Activated naive CD4-positive, alpha-beta T cell treated with anti-CD3 and anti-CD28 coated beads, Interleukin-2, amount 50 U/mL, for 24 hours (primary cell): ENCODE data around the gene CYP4F3.
"Not testable (repeated sequence)": the region's sequence is repeated elsewhere in the genome, so short reads cannot be mapped to it uniquely, and the experiment has no call there.

Source experiments
- H3K27ac Mint-ChIP-seq: one replicate; pipeline ENCODE4 v1.8.0; 2021; ENCODE audit warnings: mild to moderate bottlenecking, mixed read lengths
- H3K27me3 Mint-ChIP-seq: one replicate; pipeline ENCODE4 v1.8.0; 2021; ENCODE audit warnings: mixed read lengths
- H3K36me3 Mint-ChIP-seq: one replicate; pipeline ENCODE4 v1.8.0; 2021; ENCODE audit warnings: mixed read lengths
- H3K4me1 Mint-ChIP-seq: one replicate; pipeline ENCODE4 v1.8.0; 2021; ENCODE audit warnings: mixed read lengths
- H3K4me3 Mint-ChIP-seq: one replicate; pipeline ENCODE4 v1.8.0; 2021; ENCODE audit warnings: mild to moderate bottlenecking, mixed read lengths
- H3K9me3 Mint-ChIP-seq: one replicate; pipeline ENCODE4 v1.8.0; 2021; ENCODE audit warnings: mixed read lengths

The CYP4F3 gene

DNA sequence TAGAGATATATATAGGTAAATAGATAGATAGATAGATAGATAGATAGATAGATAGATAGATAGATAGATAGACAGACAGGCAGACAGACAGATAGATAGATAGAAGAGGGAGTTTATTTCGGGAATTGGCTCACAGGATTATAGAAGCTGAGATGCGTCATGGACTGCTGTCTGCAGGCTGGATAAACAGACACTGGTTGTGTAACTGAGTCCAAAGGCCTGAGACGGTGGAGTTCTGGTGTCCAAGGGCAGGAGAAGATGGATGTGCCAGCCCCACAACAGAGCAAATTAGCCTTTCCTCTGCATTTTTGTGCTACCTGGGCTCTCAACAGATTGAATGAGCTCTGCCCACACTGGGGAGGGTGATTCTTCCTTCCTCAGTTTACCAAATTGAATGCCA, 2.7 kb downstream of the CYP4F3 start:
- peaks cover 8% of the 10 kb centered on the region for H3K27me3 Mint-ChIP-seq
- H3K9me3 Mint-ChIP-seq: no peaks in the 10 kb centered on the region
- no peaks in the 10 kb centered on the region for H3K36me3 Mint-ChIP-seq
- no peaks in the 10 kb centered on the region for H3K4me1 Mint-ChIP-seq
- H3K4me3 Mint-ChIP-seq: no peak overlapping the region
- H3K27ac Mint-ChIP-seq: no peak overlapping the region

GRCh38 chr19:15644066-15644741, 3.5 kb downstream of the CYP4F3 start:
- Mint-ChIP-seq H3K36me3 (no peaks in the 10 kb centered on the region), H3K4me3 (no peak overlapping the region), H3K4me1 (no peaks in the 10 kb centered on the region), H3K27ac (no peak overlapping the region), H3K27me3 (peaks cover 8% of the 10 kb centered on the region), H3K9me3 (no peaks in the 10 kb centered on the region)

- Mint-ChIP-seq H3K27me3 (peaks cover 8% of the 10 kb centered on the region), H3K4me1 (no peaks in the 10 kb centered on the region), H3K36me3 (no peaks in the 10 kb centered on the region), H3K4me3 (no peak overlapping the region), H3K27ac (no peak overlapping the region), H3K9me3 (no peaks in the 10 kb centered on the region)
Observed at GRCh38 chr19:15644816-15645215, 4.1 kb downstream of the CYP4F3 start.

DNA sequence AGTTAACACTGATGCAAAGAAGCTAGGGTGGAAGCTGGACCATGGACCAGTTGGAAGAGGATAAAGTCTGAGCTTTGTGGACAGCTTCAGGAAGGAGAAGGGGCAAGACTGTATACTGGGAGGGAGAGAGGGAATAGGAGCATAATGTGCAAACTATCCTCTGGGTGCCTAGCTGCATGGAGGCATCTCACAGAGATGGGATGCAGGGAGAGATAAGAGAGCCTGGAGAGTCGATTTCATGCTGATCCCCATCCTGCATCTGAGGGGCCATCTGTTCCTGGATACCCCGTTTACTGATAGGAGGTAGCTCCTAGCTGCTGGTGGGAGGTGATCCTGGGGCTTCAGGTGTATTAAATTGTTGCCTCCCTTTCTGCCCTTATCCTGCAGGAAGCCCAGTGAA, 8.8 kb downstream of the CYP4F3 start:
- Mint-ChIP-seq H3K4me3 (no peak overlapping the region), H3K9me3 (no peaks in the 10 kb centered on the region), H3K27me3 (peaks cover 14% of the 10 kb centered on the region), H3K36me3 (no peaks in the 10 kb centered on the region), H3K27ac (no peak overlapping the region), H3K4me1 (no peaks in the 10 kb centered on the region)

DNA sequence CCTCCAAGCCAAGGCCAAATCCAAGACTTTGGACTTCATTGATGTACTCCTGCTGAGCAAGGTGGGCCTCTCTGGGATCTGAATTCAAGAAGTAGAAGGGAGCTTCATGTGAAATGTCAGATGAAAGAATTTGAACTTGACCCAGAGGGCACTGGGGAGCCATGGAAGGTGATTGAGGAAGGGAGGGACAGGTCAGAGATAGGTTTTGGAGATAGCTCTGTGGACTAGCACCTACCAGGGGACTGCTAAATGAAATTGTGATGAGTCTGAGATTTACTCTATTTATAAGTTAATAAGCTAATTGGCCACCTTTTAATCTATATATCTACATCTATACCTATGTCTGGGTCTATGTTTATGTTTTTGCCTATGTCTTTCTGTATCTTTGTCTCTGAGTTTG, 9.4 kb downstream of the CYP4F3 start:
- H3K9me3 Mint-ChIP-seq, H3K36me3 Mint-ChIP-seq, H3K4me3 Mint-ChIP-seq, H3K4me1 Mint-ChIP-seq: not testable (repeated sequence)
- peaks cover 15% of the 10 kb centered on the region for H3K27me3 Mint-ChIP-seq
- H3K27ac Mint-ChIP-seq: peak overlapping the region; percentile 10

- Mint-ChIP-seq H3K27me3 (peaks cover 10% of the 10 kb centered on the region), H3K27ac (no peak overlapping the region), H3K4me1 (no peaks in the 10 kb centered on the region)
Observed at GRCh38 chr19:15651791-15652190, 11.1 kb downstream of the CYP4F3 start.

GRCh38 chr19:15652559-15653278, 12.0 kb downstream of the CYP4F3 start:
- Mint-ChIP-seq H3K36me3 (no peaks in the 10 kb centered on the region), H3K9me3 (no peaks in the 10 kb centered on the region), H3K27ac (no peak overlapping the region), H3K4me3 (no peak overlapping the region), H3K4me1 (no peaks in the 10 kb centered on the region), H3K27me3 (peaks cover 13% of the 10 kb centered on the region)

More at GRCh38 chr19:15651791-15652190, 11.1 kb downstream of the CYP4F3 start:
- Mint-ChIP-seq H3K9me3 (no peaks in the 10 kb centered on the region), H3K4me3 (no peak overlapping the region), H3K36me3 (no peaks in the 10 kb centered on the region)

- no peaks in the 10 kb centered on the region for H3K36me3 Mint-ChIP-seq
- H3K27ac Mint-ChIP-seq: no peak overlapping the region
- no peak overlapping the region for H3K4me3 Mint-ChIP-seq
- no peaks in the 10 kb centered on the region for H3K4me1 Mint-ChIP-seq
- H3K27me3 Mint-ChIP-seq: peaks cover 18% of the 10 kb centered on the region
- no peaks in the 10 kb centered on the region for H3K9me3 Mint-ChIP-seq
Observed at GRCh38 chr19:15656467-15656866, 15.8 kb downstream of the CYP4F3 start.

DNA sequence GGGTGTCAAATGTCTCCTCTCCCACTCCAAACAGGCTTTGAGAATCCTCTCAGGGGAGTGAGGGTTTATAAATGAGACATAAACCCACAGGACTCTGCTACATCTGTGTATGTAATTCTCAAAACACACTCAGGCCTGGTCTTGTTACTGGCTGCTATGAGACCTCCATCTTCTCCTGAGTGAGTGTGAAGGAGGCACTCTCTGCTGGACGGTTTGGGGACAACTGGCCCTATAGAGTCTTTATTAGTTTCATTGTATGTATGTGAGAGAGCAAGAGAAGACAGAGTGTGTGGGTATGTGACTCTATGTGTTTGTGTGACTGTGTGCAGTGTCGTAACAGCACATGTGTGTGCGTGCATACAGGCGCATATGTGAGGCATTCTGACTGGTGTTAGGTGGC, 22.6 kb downstream of the CYP4F3 start:
- H3K27ac Mint-ChIP-seq: no peak overlapping the region
- peaks cover 17% of the 10 kb centered on the region for H3K27me3 Mint-ChIP-seq
- H3K36me3 Mint-ChIP-seq: no peaks in the 10 kb centered on the region
- no peak overlapping the region for H3K4me3 Mint-ChIP-seq
- H3K9me3 Mint-ChIP-seq: no peaks in the 10 kb centered on the region
- no peaks in the 10 kb centered on the region for H3K4me1 Mint-ChIP-seq

DNA sequence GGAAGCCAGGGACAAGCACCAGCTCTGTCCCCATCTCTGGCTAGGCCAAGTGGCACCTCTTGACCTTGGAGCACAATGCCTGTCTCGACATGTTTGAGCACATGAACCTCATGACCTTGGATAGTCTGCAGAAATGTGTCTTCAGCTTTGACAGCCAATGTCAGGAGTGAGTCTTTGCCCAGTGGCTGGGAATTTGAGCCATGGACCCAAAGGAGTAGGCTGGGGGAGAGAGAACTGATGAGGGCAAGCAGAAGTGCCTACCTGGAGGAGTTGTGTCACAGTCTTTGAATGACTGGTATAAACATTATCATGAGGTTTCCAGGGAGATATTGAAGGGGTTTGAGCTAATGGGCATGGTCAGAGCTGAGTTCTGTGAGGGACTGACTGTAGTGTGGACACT, 25.5 kb downstream of the CYP4F3 start:
- H3K9me3 Mint-ChIP-seq: no peaks in the 10 kb centered on the region
- no peak overlapping the region for H3K27ac Mint-ChIP-seq
- H3K4me3 Mint-ChIP-seq: no peak overlapping the region
- H3K4me1 Mint-ChIP-seq: no peaks in the 10 kb centered on the region
- no peaks in the 10 kb centered on the region for H3K36me3 Mint-ChIP-seq
- H3K27me3 Mint-ChIP-seq: peaks cover 14% of the 10 kb centered on the region

DNA sequence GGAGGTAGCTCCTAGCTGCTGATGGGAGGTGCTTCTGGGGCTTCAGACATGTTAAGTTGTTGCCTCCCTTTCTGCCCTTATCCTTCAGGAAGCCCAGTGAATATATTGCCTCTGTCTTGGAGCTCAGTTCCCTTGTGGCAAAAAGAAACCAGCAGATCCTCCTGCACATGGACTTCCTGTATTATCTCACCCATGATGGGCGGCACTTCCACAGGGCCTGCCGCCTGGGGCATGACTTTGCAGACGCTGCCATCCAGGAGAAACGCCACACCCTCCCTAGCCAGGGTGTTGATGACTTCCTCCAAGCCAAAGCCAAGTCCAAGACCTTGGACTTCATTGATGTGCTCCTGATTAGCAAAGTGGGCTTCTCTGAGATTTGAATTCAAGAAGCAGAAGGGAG, 26.2 kb downstream of the CYP4F3 start:
- no peaks in the 10 kb centered on the region for H3K9me3 Mint-ChIP-seq
- H3K27me3 Mint-ChIP-seq: peaks cover 10% of the 10 kb centered on the region

DNA sequence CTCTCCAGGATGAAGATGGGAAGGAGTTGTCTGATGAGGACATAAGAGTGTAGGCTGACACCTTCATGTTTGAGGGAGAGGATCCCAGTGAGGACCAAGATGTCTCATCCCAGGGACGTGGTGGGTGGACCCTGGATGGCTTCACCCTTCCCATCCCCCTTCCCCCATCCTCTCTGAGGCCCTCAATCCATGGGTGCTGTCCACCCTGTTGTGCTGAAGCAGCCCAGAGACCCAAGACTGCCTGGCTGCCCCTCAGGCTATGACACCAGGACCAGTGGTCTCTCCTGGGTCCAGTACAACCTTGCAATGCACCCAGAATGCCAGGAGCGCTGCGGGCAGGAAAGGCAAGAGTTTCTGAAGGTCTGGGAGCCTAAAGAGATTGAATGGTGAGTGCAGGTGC, 28.7 kb downstream of the CYP4F3 start:
- Mint-ChIP-seq H3K4me3 (no peak overlapping the region), H3K9me3 (no peaks in the 10 kb centered on the region), H3K27ac (no peak overlapping the region), H3K36me3 (no peaks in the 10 kb centered on the region), H3K4me1 (peaks cover 21% of the 10 kb centered on the region), H3K27me3 (peaks cover 8% of the 10 kb centered on the region)

More for the DNA sequence above, 26.2 kb downstream of the CYP4F3 start:
- H3K4me3 Mint-ChIP-seq: no peak overlapping the region
- no peak overlapping the region for H3K27ac Mint-ChIP-seq
- H3K36me3 Mint-ChIP-seq: no peaks in the 10 kb centered on the region
- H3K4me1 Mint-ChIP-seq: peaks cover under 1% of the 10 kb centered on the region

DNA sequence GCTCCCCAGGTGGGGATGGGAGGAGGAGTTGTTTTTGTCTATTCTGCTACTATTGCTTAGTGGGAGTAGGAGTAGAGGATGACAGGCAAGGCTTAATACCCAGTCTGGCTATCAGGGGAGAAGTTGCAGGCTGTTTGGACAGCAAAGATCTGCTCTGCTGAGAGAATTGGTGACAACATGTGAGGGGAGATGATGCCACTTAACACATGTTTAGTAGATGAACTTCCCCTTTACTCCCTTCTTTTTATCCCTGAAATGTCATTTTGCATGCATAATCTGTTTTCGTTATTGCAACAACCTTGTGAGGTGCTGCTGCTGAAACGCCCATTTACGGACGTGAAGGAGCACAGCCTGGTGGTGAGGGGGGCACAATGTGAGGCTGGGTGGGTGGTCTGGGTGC, 29.2 kb downstream of the CYP4F3 start:
- no peak overlapping the region for H3K4me3 Mint-ChIP-seq
- no peak overlapping the region for H3K27ac Mint-ChIP-seq
- H3K27me3 Mint-ChIP-seq: peaks cover 6% of the 10 kb centered on the region
- H3K4me1 Mint-ChIP-seq: peaks cover 25% of the 10 kb centered on the region
- no peaks in the 10 kb centered on the region for H3K36me3 Mint-ChIP-seq
- H3K9me3 Mint-ChIP-seq: no peaks in the 10 kb centered on the region

DNA sequence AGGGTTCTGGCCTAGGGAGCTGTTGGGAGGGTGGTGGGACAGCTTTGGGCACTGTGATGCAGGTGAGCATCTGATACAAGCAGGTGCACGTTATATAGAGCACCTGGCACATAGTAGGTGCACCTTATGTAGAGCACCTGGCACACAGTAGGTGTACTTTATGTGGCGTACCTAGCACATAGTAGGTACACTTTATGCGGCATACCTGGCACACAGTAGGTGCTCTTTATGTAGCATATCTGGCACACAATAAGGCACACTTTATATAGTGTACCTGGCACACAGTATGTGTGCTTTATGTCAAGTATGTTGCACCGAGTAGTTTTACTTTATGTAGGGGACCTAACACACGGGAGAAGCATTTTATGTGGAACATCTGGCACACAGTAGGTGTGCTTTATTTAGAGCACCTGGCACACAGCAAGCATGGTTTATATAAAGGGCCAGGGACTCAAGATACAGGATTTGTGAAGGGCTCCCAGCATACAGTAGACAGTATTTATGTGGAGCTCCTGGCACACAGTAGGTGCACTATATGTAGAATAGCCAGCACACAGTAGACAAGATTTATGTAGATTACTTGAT, 30.6 kb downstream of the CYP4F3 start:
- Mint-ChIP-seq H3K4me3 (no peak overlapping the region), H3K9me3 (no peaks in the 10 kb centered on the region)

GRCh38 chr19:15671891-15672579, 31.3 kb downstream of the CYP4F3 start:
- Mint-ChIP-seq H3K4me1 (peaks cover 28% of the 10 kb centered on the region), H3K27ac (no peak overlapping the region), H3K4me3 (no peak overlapping the region), H3K36me3 (no peaks in the 10 kb centered on the region), H3K27me3 (peaks cover 3% of the 10 kb centered on the region), H3K9me3 (no peaks in the 10 kb centered on the region)

More for the DNA sequence above, 30.6 kb downstream of the CYP4F3 start:
- Mint-ChIP-seq H3K27me3 (peaks cover 3% of the 10 kb centered on the region), H3K4me1 (peaks cover 28% of the 10 kb centered on the region), H3K36me3 (no peaks in the 10 kb centered on the region), H3K27ac (no peak overlapping the region)
